Testis (tissue), 2 donors: ENCODE measurements around the gene MAP2K5.

Experiments
- CTCF ChIP-seq, 3 experiments: fragments of 450-650 bp in 2 of 3; fragments of 200-600 bp in 1 of 3; sonication (generic) in 1 of 3; IDR thresholded peaks; one replicate each; pipeline ENCODE4 v1.5.1; 2016 to 2019; ENCODE audit warnings: antibody characterized with exemption in 3 of 3, mild to moderate bottlenecking in 2 of 3, moderate library complexity in 1 of 3
- POLR2A ChIP-seq: fragments of 450-650 bp; IDR thresholded peaks from one replicate; pipeline ENCODE4 v1.6.1; 2017; ENCODE audit warnings: antibody characterized with exemption, mild to moderate bottlenecking, moderate library complexity

- TF ChIP-seq CTCF (IDR thresholded peaks at IDR 0.05) (no peak), POLR2A (no peak)
Measured at GRCh38 chr15:67792250-67792942, 249.9 kb downstream of the MAP2K5 start.
